GM23338 (cell line): ENCODE data around the gene AMPH. TPM values are rescaled to one million over a fixed set of nuclear protein-coding genes. Genes with fewer than 3 reads are reported as not detected.
"Not testable (repeated sequence)": the region's sequence is repeated elsewhere in the genome, so short reads cannot be mapped to it uniquely, and the experiment has no call there.

Experiments used
- ATAC-seq: fragments of 200-7000 bp; cut with Tn5 transposase; 3 replicates; pipeline ENCODE4 v1.9.1; 2020
- DNase-seq: peaks from one replicate; pipeline ENCODE4 v3.0.0-alpha.2; 2015; ENCODE audit warnings: low spot score
- H2AFZ ChIP-seq: fragments of 200-600 bp; sonication (generic); 2 replicates; pipeline ENCODE4 v1.8.0; 2016; ENCODE audit warnings: antibody characterized with exemption, mild to moderate bottlenecking, moderate library complexity
- H3F3A ChIP-seq: fragments of 200-600 bp; sonication (generic); replicated peaks from 2 replicates; pipeline ENCODE4 v1.8.0; 2017; ENCODE audit warnings: antibody characterized with exemption, mixed run types, low read depth
- H3K27ac ChIP-seq: fragments of 200-600 bp; sonication (generic); 2 replicates; pipeline ENCODE4 v1.6.1; 2016; ENCODE audit warnings: low read depth
- H3K27me3 ChIP-seq: fragments of 200-600 bp; sonication (generic); 2 replicates; pipeline ENCODE4 v1.8.0; 2016; ENCODE audit warnings: mild to moderate bottlenecking, mixed run types, moderate library complexity; ENCODE audit not compliant: insufficient read depth
- H3K36me3 ChIP-seq: fragments of 200-600 bp; sonication (generic); 2 replicates; pipeline ENCODE4 v1.8.0; 2016; ENCODE audit warnings: mild to moderate bottlenecking; ENCODE audit not compliant: insufficient read depth
- H3K4me1 ChIP-seq: fragments of 200-600 bp; sonication (generic); 2 replicates; pipeline ENCODE4 v1.8.0; 2016; ENCODE audit warnings: mild to moderate bottlenecking, moderate library complexity; ENCODE audit not compliant: insufficient read depth
- H3K4me2 ChIP-seq: fragments of 200-600 bp; sonication (generic); 2 replicates; pipeline ENCODE4 v1.7.1; 2017; ENCODE audit warnings: mixed run types
- H3K4me3 ChIP-seq: fragments of 200-600 bp; sonication (generic); 2 replicates; pipeline ENCODE4 v1.6.1; 2016; ENCODE audit warnings: mixed run types
- H3K79me2 ChIP-seq: fragments of 200-600 bp; sonication (generic); replicated peaks from 2 replicates; pipeline ENCODE4 v1.8.0; 2017; ENCODE audit warnings: mild to moderate bottlenecking; ENCODE audit not compliant: insufficient read depth
- H3K9me2 ChIP-seq: fragments of 200-600 bp; sonication (generic); 2 replicates; pipeline ENCODE4 v1.8.0; 2017; ENCODE audit not compliant: insufficient read depth
- H4K20me1 ChIP-seq: fragments of 200-600 bp; sonication (generic); replicated peaks from 2 replicates; pipeline ENCODE4 v1.8.0; 2017; ENCODE audit warnings: mild to moderate bottlenecking; ENCODE audit not compliant: insufficient read depth
- H3K27ac Mint-ChIP-seq: 2 replicates; pipeline ENCODE4 v1.8.0; 2020; ENCODE audit warnings: inconsistent platforms, mild to moderate bottlenecking, moderate library complexity, mixed read lengths
- H3K27me3 Mint-ChIP-seq: 3 replicates; pipeline ENCODE4 v1.8.0; 2022; ENCODE audit warnings: low read depth, mild to moderate bottlenecking, moderate library complexity, mixed read lengths, inconsistent platforms; ENCODE audit not compliant: insufficient read depth, poor library complexity
- H3K36me3 Mint-ChIP-seq: 3 replicates; pipeline ENCODE4 v1.8.0; 2021; ENCODE audit warnings: low read depth, mild to moderate bottlenecking, inconsistent platforms, moderate library complexity, mixed read lengths
- H3K4me1 Mint-ChIP-seq: 3 replicates; pipeline ENCODE4 v1.8.0; 2020; ENCODE audit warnings: mild to moderate bottlenecking, inconsistent platforms, mixed read lengths
- H3K4me3 Mint-ChIP-seq: 3 replicates; pipeline ENCODE4 v1.8.0; 2021; ENCODE audit warnings: moderate library complexity, mild to moderate bottlenecking, inconsistent platforms, mixed read lengths
- H3K9me3 Mint-ChIP-seq: 3 replicates; pipeline ENCODE4 v1.8.0; 2020; ENCODE audit warnings: moderate library complexity, mild to moderate bottlenecking, inconsistent platforms, mixed read lengths
- CTCF ChIP-seq, 2 experiments: fragments of 200-600 bp in 1 of 2; sonication (generic) in 1 of 2; conservative IDR thresholded peaks; 2 replicates each; pipeline versions ENCODE4 v1.5.1 to v1.6.1; 2016 to 2017; ENCODE audit warnings: antibody characterized with exemption in 2 of 2, low read depth in 2 of 2, mild to moderate bottlenecking in 2 of 2, moderate library complexity in 1 of 2
- JUNB ChIP-seq: IDR thresholded peaks from one replicate; pipeline ENCODE4 v1.6.1; 2016; ENCODE audit warnings: antibody characterized with exemption; ENCODE audit not compliant: unreplicated experiment
- ZNF114 ChIP-seq: fragments of 250-450 bp; sonication (Bioruptor Pico); IDR thresholded peaks from 2 replicates; pipeline ENCODE4 v1.5.0; 2020; ENCODE audit warnings: mild to moderate bottlenecking, moderate library complexity
- ZNF462 ChIP-seq: fragments of 250-450 bp; sonication (Bioruptor Pico); IDR thresholded peaks from 2 replicates; pipeline ENCODE4 v1.5.0; 2020; ENCODE audit warnings: mild to moderate bottlenecking, moderate library complexity
- polyA plus RNA-seq: library from polyadenylated mRNA; unstranded; fragments of >200 nt; fragmentation: Nextera tagmentation; extraction: Ambion mirVana; gene quantifications from 2 replicates; pipeline ENCODE4 v1.2.1, GENCODE V29; 2016
- total RNA-seq: library from RNA; depleted of rRNA; stranded (reverse); fragments of >200 nt; shearing (Covaris generic); gene quantifications from 2 replicates; pipeline ENCODE4 v1.2.3, GENCODE V29; 2014

Gene AMPH
- total and polyA plus RNA-seq, 2 experiments from 2014 or later: 4.8 to 10.2 TPM

- Histone ChIP-seq H3K4me1 (no peaks in the 10 kb centered on the region), H4K20me1 (no peaks in the 10 kb centered on the region), H2AFZ (no peak overlapping the region), H3K27me3 (no peaks in the 10 kb centered on the region), H3K4me3 (no peak overlapping the region), H3K27ac (no peak overlapping the region), H3K36me3 (no peaks in the 10 kb centered on the region), H3K79me2 (no peaks in the 10 kb centered on the region), H3F3A (no peaks in the 10 kb centered on the region), H3K4me2 (no peak overlapping the region), H3K9me2 (no peaks in the 10 kb centered on the region)
- no peaks in the 10 kb centered on the region for H3K36me3 Mint-ChIP-seq
- no peak overlapping the region for H3K4me3 Mint-ChIP-seq
- DNase-seq (no peak), ATAC-seq (no peak)
- H3K9me3 Mint-ChIP-seq: no peaks in the 10 kb centered on the region
- H3K27ac Mint-ChIP-seq: no peak overlapping the region
- H3K4me1 Mint-ChIP-seq: peaks cover 5% of the 10 kb centered on the region
- H3K27me3 Mint-ChIP-seq: peaks cover 2% of the 10 kb centered on the region
- TF ChIP-seq JUNB (no peak), ZNF114 (CRISPR knock-in tag) (no peak)
These were observed 279.6 kb downstream of the AMPH start for GRCh38 chr7:38351601-38352000.

- H3F3A ChIP-seq, H3K27me3 Mint-ChIP-seq, DNase-seq, H3K27me3 ChIP-seq, H3K9me3 Mint-ChIP-seq, H3K9me2 ChIP-seq, H2AFZ ChIP-seq, H4K20me1 ChIP-seq, H3K27ac ChIP-seq, H3K36me3 Mint-ChIP-seq, H3K4me2 ChIP-seq, H3K27ac Mint-ChIP-seq, H3K79me2 ChIP-seq, ATAC-seq, H3K4me1 ChIP-seq, H3K36me3 ChIP-seq, H3K4me3 Mint-ChIP-seq, H3K4me3 ChIP-seq: not testable (repeated sequence)
- peaks cover 10% of the 10 kb centered on the region for H3K4me1 Mint-ChIP-seq
These were observed 280.4 kb downstream of the AMPH start for GRCh38 chr7:38350777-38351176.

- not testable (repeated sequence) for H4K20me1 ChIP-seq, H3K36me3 ChIP-seq, H3K27me3 ChIP-seq, H3K4me3 Mint-ChIP-seq, H3K79me2 ChIP-seq, H3K4me2 ChIP-seq, H3K9me3 Mint-ChIP-seq, H2AFZ ChIP-seq, H3K27ac ChIP-seq, H3K27me3 Mint-ChIP-seq, H3K27ac Mint-ChIP-seq, H3K4me1 ChIP-seq, H3F3A ChIP-seq, H3K36me3 Mint-ChIP-seq, H3K4me3 ChIP-seq, H3K9me2 ChIP-seq
- peak; percentile 36 for DNase-seq
- peak; percentile 60 for ATAC-seq
- TF ChIP-seq CTCF (conservative IDR thresholded peaks at IDR 0.05; ENCODE audit: low read depth in 2 of 2) (peak; percentile 28 to 57; a peak in 3 of 4 replicates), ZNF462 (CRISPR knock-in tag) (peak; percentile 57; the same call in 1 of the 2 replicates)
- H3K4me1 Mint-ChIP-seq: peaks cover 15% of the 10 kb centered on the region
These were observed 281.1 kb downstream of the AMPH start for GRCh38 chr7:38349869-38350583.
